Mammary epithelial cell (primary cell): ENCODE measurements around the gene H2BK1.

Experiments used
- EZH2 ChIP-seq: IDR thresholded peaks from 2 replicates; pipeline ENCODE4 v1.6.1; 2012; ENCODE audit warnings: low read length, inconsistent platforms, borderline replicate concordance
- TF ChIP-seq, protein P1 (sequence below), 2 donors: IDR thresholded peaks in 1 of 2; conservative IDR thresholded peaks in 1 of 2; 2 replicates each; pipeline ENCODE4 v1.5.1; 2011 to 2012; ENCODE audit warnings: inconsistent platforms in 2 of 2, low read length in 2 of 2, mild to moderate bottlenecking in 2 of 2, control low read depth in 1 of 2, low read depth in 1 of 2; ENCODE audit not compliant: insufficient read depth in 1 of 2; ENCODE audit errors: extremely low read depth in 1 of 2

DNA sequence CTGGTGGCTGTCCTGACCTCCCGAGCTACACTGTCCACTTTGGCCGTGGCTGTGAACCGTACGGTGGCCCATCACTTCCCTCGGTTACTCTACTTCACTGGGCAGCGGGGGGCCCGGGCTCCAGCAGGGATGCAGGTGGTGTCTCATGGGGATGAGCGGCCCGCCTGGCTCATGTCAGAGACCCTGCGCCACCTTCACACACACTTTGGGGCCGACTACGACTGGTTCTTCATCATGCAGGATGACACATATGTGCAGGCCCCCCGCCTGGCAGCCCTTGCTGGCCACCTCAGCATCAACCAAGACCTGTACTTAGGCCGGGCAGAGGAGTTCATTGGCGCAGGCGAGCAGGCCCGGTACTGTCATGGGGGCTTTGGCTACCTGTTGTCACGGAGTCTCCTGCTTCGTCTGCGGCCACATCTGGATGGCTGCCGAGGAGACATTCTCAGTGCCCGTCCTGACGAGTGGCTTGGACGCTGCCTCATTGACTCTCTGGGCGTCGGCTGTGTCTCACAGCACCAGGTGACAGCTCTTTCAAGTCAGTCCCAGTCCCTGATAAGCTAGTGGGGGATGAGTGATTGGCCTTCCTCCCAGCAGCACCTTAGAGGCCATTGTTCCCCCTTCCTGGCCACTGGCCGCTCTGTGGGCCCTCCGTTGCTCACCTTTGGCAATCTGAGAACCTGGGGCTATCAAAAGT, 25.0 kb upstream of the H2BK1 start:
- TF ChIP-seq, protein P1, sequence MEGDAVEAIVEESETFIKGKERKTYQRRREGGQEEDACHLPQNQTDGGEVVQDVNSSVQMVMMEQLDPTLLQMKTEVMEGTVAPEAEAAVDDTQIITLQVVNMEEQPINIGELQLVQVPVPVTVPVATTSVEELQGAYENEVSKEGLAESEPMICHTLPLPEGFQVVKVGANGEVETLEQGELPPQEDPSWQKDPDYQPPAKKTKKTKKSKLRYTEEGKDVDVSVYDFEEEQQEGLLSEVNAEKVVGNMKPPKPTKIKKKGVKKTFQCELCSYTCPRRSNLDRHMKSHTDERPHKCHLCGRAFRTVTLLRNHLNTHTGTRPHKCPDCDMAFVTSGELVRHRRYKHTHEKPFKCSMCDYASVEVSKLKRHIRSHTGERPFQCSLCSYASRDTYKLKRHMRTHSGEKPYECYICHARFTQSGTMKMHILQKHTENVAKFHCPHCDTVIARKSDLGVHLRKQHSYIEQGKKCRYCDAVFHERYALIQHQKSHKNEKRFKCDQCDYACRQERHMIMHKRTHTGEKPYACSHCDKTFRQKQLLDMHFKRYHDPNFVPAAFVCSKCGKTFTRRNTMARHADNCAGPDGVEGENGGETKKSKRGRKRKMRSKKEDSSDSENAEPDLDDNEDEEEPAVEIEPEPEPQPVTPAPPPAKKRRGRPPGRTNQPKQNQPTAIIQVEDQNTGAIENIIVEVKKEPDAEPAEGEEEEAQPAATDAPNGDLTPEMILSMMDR (conservative IDR thresholded peaks at IDR 0.05 in 1 of 2, IDR thresholded peaks at IDR 0.05 in 1 of 2; ENCODE audit: extremely low read depth in 1 of 2, insufficient read depth in 1 of 2, low read depth in 1 of 2, low read length in 2 of 2): no peak
- TF ChIP-seq EZH2: no peak
